Cardiac fibroblast (primary cell): Measurements from ENCODE around the gene BORCS6.

Experiments
- DNase-seq, 2 donors: peaks; one replicate each; pipeline versions ENCODE4 v3.0.0 to v3.0.0-alpha.2; 2010; ENCODE audit warnings: low read depth in 2 of 2
- H3K4me3 ChIP-seq, 2 donors: replicated peaks in 1 of 2; 1 replicate in 1 of 2; 2 replicates in 1 of 2; pipeline ENCODE4 v1.5.1; 2011; ENCODE audit warnings: low read depth in 2 of 2, low read length in 2 of 2, mild to moderate bottlenecking in 2 of 2, moderate library complexity in 1 of 2
- TF ChIP-seq, protein P1 (sequence below): IDR thresholded peaks from one replicate; pipeline ENCODE4 v1.5.1; 2011; ENCODE audit warnings: low read depth, mild to moderate bottlenecking, low read length, inconsistent platforms

The BORCS6 gene

GRCh38 chr17:8148560-8148959 is 41.4 kb downstream of the BORCS6 start:
- TF ChIP-seq, protein P1, sequence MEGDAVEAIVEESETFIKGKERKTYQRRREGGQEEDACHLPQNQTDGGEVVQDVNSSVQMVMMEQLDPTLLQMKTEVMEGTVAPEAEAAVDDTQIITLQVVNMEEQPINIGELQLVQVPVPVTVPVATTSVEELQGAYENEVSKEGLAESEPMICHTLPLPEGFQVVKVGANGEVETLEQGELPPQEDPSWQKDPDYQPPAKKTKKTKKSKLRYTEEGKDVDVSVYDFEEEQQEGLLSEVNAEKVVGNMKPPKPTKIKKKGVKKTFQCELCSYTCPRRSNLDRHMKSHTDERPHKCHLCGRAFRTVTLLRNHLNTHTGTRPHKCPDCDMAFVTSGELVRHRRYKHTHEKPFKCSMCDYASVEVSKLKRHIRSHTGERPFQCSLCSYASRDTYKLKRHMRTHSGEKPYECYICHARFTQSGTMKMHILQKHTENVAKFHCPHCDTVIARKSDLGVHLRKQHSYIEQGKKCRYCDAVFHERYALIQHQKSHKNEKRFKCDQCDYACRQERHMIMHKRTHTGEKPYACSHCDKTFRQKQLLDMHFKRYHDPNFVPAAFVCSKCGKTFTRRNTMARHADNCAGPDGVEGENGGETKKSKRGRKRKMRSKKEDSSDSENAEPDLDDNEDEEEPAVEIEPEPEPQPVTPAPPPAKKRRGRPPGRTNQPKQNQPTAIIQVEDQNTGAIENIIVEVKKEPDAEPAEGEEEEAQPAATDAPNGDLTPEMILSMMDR = no peak
- H3K4me3 ChIP-seq = no peak overlapping the region
- DNase-seq = no peak

GRCh38 chr17:8147805-8148404 is 42.1 kb downstream of the BORCS6 start:
- TF ChIP-seq, protein P1 = no peak

DNA sequence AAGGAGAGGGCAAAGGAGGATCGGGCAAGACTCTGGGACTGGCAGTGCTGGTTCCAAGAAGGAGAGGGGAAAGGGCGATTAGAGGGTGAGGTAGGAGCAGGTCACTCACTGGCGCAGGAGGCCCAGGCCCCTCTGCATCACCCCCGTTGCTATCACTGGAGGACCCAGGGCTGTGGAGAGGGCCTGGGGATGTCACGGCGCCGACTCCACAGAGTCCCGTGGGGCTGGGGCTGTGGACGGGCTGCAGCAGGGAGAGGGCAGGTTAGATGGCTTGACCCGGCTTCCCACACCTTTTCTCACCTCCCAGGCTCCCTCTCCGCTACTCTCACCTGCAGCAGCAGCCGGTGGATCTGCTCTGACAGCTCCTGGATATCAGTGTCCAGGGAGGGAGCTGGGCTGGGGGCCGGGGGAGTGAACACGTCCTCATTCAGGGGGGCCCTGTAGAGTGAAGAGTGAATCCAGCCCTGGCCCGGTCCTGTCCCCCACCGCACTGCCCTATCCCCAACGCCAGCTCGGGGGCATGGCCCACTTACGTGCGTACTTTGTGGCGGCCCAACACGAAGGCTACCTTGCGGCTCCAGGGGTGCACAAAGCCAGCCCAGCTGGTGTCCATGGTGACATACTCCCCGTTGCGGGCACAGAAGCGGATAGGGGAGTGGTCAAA is 42.7 kb downstream of the BORCS6 start:
- no peak overlapping the region for H3K4me3 ChIP-seq
- no peak for DNase-seq
- TF ChIP-seq, protein P1 = no peak

More at GRCh38 chr17:8147805-8148404, 42.1 kb downstream of the BORCS6 start:
- no peak for DNase-seq
- H3K4me3 ChIP-seq = no peak overlapping the region

- TF ChIP-seq, protein P1 = no peak
- H3K4me3 ChIP-seq = no peak overlapping the region
- no peak for DNase-seq
These were observed 43.4 kb downstream of the BORCS6 start for GRCh38 chr17:8146381-8147140.

DNA sequence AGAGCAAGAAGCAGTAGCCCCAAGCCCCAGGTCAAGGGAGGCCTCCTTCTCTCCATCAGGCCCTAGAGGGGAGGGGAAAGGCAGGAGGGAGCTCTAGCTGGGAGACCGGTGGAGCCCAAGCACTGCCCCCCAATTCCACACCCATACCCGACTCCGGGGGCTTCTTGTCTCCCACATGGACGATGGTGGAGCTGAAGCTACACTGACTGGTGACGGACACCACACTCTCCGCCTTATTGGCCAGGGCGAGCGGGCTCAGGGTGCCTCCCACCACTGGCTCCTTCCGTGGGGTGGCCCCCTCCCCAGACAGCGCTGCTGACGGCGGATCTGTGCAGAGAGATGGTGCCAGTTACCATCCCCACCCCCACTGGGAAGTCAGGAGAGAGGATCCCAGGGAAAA is 44.2 kb downstream of the BORCS6 start:
- TF ChIP-seq, protein P1 = no peak
- DNase-seq = no peak

DNA sequence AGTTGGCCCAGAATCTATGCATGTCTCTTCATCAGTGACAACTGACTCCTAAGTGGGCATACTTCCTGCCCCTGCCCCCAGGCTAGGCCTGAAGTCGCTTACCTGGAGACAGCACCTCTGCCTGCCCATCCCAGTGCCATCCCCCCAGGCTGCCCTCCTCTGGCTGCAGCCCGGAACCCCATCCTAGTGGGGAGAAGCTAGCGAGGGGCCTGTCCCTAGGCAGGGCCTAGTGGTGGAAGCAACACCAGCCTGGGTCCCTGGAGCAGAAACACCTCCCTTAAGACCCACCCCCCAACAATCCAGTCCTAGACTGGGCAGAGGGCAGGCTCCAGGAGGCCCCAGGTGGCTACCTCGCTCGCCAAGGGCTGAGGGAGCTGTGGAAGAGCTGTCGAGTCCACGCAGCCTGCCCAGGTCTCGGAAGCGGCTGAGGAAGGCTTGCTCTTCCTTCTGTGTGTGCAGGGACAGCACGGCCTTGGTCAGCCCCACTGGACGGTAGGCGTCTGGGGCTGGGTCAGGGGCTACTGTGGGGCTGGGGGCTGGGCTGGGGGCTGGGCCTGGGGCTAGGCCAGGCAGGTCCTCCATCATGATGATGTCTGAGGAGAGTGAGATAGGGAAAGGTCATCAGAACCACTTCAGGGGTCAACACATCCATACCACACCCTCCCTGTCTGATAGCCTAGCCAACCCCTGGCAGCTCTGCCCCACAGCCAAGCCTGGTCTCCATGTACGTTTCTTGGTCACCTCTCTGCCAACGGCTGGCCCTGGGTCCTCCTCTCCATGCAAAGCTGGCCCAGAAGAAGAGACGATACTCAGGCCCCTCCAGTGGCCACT is 45.4 kb downstream of the BORCS6 start:
- no peak overlapping the region for H3K4me3 ChIP-seq
- no peak for DNase-seq
- TF ChIP-seq, protein P1 = no peak

More for the DNA sequence above, 44.2 kb downstream of the BORCS6 start:
- H3K4me3 ChIP-seq = no peak overlapping the region
